MM.1S (cell line): ENCODE data around the gene ALDOB.

Experiments
- EZH2phosphoT487 ChIP-seq: fragments of 300-600 bp; sonication (generic); IDR thresholded peaks from 2 replicates; pipeline ENCODE4 v1.6.1; 2018; ENCODE audit warnings: antibody characterized with exemption, low read length
- TF ChIP-seq, protein P1 (sequence below): fragments of 300-600 bp; sonication (generic); IDR thresholded peaks from 2 replicates; pipeline ENCODE4 v1.5.1; 2016; ENCODE audit warnings: antibody characterized with exemption, low read length, mixed read lengths

- TF ChIP-seq, protein P1, sequence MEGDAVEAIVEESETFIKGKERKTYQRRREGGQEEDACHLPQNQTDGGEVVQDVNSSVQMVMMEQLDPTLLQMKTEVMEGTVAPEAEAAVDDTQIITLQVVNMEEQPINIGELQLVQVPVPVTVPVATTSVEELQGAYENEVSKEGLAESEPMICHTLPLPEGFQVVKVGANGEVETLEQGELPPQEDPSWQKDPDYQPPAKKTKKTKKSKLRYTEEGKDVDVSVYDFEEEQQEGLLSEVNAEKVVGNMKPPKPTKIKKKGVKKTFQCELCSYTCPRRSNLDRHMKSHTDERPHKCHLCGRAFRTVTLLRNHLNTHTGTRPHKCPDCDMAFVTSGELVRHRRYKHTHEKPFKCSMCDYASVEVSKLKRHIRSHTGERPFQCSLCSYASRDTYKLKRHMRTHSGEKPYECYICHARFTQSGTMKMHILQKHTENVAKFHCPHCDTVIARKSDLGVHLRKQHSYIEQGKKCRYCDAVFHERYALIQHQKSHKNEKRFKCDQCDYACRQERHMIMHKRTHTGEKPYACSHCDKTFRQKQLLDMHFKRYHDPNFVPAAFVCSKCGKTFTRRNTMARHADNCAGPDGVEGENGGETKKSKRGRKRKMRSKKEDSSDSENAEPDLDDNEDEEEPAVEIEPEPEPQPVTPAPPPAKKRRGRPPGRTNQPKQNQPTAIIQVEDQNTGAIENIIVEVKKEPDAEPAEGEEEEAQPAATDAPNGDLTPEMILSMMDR: no peak
- TF ChIP-seq EZH2phosphoT487: no peak
Observed at GRCh38 chr9:101393135-101393534, 42.4 kb downstream of the ALDOB start.
